ENCODE data around the gene COX20.

DNA sequence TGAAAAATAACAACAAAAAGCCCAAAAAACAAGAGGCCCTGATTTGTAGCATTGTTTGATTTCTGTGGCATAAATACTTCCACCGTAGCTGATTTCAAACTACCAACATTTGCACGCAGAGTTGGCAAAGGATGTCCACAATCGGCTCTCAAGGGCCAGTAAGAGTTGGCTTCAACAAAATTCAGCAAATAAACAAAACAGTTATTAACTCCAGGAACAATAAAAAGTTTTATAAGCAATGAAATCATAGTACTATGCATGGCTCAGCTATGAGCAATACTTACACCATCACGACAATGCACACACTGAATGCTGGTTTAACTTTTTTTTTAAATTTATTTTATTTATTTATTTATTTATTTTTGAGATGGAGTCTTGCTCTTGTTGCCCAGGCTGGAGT lies 8.7 kb upstream of the COX20 start:
- no peak for TF ChIP-seq EZH2phosphoT487 (IDR thresholded peaks at IDR 0.05; ENCODE audit: borderline replicate concordance, low read length)
- TF ChIP-seq, protein P1, sequence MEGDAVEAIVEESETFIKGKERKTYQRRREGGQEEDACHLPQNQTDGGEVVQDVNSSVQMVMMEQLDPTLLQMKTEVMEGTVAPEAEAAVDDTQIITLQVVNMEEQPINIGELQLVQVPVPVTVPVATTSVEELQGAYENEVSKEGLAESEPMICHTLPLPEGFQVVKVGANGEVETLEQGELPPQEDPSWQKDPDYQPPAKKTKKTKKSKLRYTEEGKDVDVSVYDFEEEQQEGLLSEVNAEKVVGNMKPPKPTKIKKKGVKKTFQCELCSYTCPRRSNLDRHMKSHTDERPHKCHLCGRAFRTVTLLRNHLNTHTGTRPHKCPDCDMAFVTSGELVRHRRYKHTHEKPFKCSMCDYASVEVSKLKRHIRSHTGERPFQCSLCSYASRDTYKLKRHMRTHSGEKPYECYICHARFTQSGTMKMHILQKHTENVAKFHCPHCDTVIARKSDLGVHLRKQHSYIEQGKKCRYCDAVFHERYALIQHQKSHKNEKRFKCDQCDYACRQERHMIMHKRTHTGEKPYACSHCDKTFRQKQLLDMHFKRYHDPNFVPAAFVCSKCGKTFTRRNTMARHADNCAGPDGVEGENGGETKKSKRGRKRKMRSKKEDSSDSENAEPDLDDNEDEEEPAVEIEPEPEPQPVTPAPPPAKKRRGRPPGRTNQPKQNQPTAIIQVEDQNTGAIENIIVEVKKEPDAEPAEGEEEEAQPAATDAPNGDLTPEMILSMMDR (IDR thresholded peaks at IDR 0.05; ENCODE audit: low read depth, low read length, poor library complexity, severe bottlenecking) = no peak
